ENCODE measurements around the gene CHN2. TPM values are rescaled to one million over a fixed set of nuclear protein-coding genes. Genes with fewer than 3 reads are reported as not detected.
A peak's percentile ranks its signal among the peaks of the same experiment; 100 is the strongest.

CHN2 gene
- 56.5 TPM for total RNA-seq

DNA sequence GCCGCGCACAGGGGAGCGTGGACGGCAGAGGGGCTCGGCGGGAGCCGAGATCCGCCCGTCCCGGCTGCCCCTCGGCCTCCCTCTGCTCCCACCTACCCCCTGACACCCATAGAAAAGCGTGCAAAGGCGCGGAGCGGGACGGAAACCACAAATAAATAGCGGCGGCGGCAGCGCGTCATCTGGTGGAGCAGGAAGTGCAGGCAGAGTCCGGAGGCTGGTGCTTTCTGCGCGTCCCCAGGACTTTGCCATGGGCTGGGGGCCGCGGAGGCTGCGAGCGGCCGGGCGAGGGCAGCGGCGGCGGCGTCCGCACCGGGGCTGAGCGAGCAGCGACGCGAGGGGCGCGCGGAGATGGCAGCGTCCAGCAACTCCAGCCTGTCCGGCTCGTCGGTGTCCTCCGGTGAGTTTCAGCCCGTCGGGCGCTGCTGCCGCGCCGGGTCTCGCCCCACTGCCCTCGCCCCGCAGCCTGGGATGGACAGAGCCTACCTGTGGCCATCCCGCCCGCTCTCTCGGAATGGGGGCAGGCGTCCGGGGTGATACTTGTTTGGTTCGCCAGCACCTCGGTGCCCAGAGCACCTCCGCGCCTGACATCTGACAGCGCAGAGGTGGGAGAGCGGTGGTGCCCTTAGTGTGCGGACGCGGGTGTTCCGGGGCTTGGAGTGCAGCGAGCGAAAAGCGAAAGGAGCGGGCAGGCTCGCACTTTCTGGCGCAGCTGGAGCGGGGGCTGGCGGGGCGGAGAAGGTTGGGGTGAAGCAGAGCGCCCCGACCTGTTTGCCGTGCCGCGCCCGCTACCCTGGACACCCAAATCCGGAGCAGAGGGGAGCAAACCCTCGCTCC lies at the start of gene CHN2:
Gene CHN2, plus strand, starts transcription at position 182 of the 834 bp plus-strand sequence.
- peak; percentile 81 for DNase-seq (ENCODE audit: low spot score)
- ATAC-seq, result peak; percentile 66

DNA sequence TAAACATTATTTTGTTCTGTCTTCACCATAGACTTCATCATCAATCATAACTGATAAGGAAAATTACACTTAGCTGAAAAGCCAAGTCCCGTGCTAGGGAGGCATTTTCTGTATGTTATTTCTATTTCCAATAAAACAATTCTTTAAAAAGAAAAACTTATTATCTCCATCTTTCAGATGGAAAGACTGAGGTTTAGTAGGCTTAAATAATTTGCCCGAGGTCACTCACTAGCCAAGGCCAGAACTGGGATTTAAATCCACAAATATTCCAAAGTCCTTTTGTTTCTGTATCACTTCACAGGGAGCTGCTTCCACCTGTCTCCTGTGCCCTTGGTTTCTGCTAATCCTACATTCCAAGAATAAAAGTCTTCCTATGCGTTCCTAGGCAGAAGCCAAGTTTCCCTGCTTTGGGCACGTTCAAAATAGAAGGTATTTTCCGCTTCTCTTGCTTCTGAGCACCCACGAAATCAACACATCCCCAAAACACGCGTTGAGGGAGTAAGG lies 49.0 kb upstream of the CHN2 start:
- ATAC-seq (no peak), DNase-seq (ENCODE audit: low spot score) (no peak)

DNA sequence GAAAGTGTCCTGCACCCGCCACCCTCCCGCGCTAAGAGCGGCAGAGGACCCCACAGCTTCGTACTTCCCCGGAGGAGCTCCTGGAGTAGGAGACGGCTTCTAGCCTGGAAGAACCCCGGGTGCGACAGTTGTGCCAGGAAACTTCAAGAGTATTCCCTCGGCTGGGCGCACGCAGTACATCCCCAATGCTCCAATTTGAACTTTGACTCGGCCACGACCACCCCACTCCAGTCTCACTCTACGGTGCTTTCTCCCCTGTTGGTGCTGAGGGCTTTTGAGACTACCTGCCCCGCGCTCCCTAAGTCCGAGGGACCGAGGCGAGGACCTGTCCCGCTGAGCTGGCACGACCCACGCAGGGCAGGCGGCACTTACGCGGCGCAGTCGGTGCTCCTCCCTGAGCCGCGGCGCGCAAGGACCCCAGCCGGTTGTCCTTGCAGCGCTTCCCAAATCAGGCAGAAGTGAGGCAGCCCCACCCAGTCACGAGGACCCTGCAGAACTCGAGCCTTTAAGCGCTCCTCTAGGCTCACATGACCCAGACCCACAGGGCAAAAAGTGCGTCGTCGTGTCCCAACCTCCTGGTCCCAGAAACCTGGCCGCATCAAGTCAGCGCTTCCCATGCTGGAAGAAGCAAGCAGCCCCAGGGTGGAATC lies 48.4 kb upstream of the CHN2 start, which contains the start of gene CPVL:
Gene CPVL, minus strand, starts transcription at position 481 of the 650 bp plus-strand sequence. CDS start 25,476 bp downstream, outside the sequence.
- DNase-seq (ENCODE audit: low spot score), result peak; percentile 55
- ATAC-seq, result peak; percentile 70

DNA sequence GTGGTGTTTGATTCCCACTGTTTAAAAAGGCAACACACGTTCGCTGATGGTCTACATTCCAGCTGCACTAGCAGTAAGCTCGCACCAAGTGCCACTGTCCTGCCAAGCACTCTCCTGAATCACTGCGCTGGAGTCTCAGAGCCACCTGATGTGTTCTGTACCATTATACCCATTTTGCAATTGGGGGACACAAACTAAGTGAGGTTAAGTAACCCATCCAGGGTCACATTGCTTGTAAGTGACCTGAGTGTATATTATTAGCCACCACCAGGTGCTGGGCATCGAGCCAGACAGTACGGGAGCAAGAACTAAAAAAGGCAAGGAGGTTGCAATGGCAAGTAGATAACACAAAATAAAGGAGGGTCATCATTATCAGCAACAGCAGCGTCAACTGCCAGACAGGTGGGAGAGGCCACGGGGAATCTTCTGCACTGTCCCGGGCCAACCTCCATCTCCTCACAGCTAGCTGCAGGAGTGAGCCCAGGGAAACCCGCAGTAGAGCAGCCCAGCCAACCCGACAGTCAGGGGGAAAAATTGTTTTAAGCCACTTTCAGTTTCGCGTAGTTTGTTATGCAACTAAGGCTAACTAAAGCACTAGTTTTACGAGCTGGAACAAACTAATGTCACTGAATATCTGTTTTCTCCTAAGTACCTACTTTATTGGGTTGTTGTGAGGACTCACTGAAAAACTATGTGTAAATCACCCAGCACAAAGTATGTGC lies 47.5 kb upstream of the CHN2 start:
- DNase-seq (ENCODE audit: low spot score), result peak; percentile 56
- ATAC-seq, result peak; percentile 78

DNA sequence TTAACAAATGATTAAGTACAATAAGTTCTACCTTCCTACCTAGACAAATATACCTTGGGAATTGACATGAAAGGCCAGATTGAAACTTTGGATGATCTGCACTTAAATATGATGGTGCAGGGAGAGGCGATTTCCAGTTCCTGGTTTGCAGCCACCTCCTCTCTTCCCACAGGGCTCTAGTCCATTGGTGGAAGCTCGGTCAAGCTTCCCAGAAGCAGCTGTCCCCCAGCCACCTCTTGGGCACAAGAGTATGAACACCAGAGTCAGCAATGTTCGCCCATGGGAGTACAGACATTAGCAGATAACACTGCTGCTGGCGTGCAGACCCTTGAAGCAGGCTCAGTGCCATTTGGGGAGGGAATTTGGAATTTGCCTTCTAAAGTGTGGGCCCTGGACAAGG lies 46.8 kb upstream of the CHN2 start:
- DNase-seq (ENCODE audit: low spot score), result no peak
- no peak for ATAC-seq

DNA sequence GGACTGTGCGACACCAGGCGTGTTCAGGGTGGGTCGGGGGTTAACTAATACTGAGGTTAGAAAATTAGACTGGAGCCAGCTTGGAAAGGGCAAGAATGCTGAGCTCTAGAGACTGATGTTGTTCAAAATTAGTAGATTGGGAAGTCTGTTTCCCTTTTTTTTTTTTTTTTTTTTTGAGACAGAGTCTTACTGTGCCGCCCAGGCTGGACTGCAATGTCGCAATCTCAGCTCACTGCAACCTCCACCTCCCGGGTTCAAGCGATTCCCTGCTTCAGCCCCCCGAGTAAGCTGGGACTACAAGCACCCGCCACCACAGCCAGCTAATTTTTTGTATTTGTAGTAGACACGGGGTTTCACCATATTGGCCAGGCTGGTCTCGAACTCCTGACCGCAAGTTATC lies 45.5 kb upstream of the CHN2 start:
- ATAC-seq, result no peak

DNA sequence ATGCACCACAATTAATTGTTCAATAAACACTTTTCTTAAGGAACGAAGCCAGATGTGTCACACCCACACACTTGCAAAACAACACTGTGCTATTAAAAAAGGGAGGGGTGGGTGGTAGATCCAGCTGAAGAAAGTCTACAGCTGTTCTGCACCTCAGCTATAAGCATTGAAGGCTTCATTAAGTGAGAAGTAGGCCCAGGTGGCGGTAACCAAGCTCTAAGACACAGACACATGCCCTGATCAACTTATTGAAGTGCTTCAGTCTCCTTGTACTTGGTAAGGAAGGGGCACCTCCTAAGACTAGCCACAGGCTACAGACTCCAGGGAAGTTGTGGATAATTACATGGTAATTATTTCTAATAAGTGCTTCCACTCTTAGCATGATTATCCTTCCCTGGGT lies 43.7 kb upstream of the CHN2 start:
- DNase-seq (ENCODE audit: low spot score), result no peak
- ATAC-seq, result no peak

More for the DNA sequence above, 45.5 kb upstream of the CHN2 start:
- DNase-seq (ENCODE audit: low spot score), result no peak

DNA sequence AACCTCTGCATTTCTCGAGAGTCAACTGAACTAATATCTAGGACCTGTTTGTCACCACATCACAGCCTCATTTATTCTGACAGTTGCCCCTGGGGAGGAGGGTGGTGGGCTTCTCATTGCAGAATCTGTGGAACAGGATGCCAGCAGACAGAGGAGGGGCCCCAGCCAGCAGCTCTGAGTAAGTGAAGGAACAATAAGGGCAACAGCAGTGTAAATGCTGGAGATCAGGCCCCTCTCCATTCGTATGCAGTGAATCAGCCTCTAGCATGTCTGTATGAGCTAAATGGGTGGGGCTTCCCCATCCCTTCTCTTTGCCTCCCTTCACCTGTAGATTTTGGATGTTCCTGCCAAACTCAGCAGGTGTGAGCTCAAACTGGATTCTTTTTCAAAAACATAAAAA lies 40.5 kb upstream of the CHN2 start:
- ATAC-seq, result no peak
- DNase-seq (ENCODE audit: low spot score), result no peak

DNA sequence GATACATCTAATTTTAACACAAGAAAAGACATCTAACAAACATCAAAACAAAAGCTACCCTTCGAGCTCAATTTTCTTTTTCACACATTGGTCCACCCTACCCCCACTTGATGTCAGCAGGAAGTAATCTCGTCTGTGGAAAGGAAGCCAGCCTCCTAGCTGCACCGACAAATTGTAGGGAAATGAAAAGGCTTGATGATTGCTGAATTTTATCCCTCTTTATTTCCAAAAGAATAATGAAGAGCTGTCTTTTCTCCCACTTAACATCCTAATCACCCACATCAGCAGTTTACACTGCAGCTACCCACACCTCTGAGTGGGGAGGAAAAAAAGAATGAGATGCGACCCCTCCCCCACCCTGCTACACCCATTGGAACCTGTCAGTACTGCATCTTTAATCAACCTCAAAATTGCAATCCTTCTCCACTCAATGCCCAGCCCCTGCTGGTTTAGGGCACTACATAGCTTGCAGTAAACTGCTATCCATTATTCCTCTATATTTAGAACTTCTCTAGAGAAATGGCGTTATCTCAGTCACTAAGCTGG lies 37.6 kb upstream of the CHN2 start:
- ATAC-seq, result no peak

DNA sequence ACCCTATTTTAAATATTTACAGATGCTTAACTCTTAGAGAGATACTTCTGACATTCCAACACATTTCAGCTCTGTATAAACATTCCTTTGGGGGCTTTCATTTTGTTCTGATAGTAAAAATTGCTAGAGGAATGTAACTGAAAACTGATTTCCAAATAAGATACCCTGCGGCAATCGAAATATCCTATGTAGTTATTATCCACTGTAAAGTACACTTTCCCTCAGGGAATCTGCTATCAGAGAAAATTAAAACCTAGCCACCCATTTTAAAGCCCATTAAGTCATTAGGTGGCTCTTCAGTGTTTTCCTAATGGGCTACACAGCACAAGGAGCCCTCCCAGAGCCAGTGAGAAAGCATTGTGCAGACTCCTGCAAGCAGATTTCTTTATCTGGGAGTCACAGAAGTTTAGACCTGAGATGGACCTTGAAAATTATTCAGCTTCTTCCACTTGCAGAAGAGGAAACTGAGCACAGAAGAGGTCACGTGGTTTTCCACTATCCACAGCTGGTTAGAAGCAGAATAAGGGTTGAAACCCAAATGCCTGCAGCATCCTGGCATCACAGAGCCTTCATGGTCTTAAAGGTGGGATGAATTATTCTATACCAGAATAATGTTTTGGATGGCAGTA lies 35.7 kb upstream of the CHN2 start:
- DNase-seq (ENCODE audit: low spot score), result no peak
- ATAC-seq, result no peak

More for the DNA sequence above, 37.6 kb upstream of the CHN2 start:
- DNase-seq (ENCODE audit: low spot score), result no peak

DNA sequence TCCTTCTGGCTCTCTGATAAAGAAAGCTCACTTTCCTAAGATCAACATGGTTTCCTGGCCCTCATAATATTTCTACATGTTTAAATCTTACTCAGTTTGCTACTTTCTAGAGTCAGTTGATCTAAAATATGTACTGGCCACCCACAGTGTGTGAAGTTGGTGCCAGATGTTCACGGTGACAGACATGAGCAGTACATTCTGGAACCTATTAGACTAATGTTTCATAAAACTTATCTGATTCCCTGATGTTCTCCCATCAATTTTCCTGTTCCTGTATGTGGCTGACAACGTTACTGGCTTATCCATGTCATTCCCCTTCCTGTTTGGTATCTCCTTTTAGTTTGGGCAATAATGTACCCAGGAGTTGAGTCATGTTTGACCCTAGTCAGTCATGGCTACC lies 34.5 kb upstream of the CHN2 start:
- no peak for DNase-seq (ENCODE audit: low spot score)
- no peak for ATAC-seq

DNA sequence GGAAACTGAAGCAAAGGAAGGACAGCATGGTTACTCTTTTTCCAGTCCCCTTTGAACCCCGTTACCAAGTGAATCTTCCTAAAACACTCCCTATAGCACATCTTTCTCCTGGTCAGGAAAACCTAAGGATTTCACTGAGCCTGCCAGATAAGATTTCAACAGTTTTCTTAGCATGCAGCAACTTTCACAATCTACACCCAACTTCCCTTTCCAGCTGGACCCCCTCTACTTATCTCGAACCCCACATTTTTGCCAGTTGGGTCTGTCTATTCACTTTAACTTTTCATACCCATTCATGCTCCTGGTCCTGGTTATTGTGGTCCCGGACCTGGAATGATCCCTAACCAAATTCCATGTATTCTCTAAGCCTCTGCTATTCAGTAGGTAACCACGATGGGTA lies 33.3 kb upstream of the CHN2 start:
- DNase-seq (ENCODE audit: low spot score) (no peak), ATAC-seq (no peak)

DNA sequence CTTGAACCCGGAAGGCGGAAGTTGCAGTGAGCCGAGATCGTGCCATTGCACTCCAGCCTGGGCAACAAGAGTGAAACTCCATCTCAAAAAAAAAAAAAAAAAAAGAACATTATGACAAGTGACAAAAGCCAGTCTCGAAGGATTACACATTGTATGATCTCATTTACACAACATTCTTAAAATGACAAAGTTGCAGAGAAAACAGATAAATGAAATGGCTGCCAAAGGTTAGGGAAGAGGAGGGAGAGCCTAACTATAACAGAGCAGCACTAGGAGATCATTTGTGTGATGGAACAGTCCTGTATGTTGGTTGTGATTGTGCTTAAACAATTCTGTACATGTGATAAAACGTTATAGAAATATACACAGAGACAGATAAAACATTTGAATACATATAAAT lies 32.0 kb upstream of the CHN2 start:
- ATAC-seq, result no peak

DNA sequence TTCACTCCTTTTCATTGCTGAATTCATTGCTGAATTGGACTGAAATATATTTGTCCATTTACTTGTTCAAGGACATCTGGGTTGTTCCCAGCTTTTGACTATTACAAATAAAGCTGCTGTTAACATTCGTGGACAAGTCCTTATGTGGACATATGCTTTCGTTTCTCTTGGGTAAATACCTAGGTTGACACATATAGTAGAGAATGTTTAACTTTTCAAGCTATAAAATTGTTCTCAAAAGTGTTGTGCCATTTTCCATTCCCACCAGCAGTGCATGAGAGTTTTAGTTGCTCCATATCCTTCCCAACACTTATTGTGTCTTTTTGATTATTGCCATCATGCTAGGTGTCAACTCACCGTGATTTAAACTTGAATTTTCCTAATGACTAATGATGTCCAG lies 30.7 kb upstream of the CHN2 start:
- no peak for ATAC-seq
- no peak for DNase-seq (ENCODE audit: low spot score)

More for the DNA sequence above, 32.0 kb upstream of the CHN2 start:
- DNase-seq (ENCODE audit: low spot score), result no peak

DNA sequence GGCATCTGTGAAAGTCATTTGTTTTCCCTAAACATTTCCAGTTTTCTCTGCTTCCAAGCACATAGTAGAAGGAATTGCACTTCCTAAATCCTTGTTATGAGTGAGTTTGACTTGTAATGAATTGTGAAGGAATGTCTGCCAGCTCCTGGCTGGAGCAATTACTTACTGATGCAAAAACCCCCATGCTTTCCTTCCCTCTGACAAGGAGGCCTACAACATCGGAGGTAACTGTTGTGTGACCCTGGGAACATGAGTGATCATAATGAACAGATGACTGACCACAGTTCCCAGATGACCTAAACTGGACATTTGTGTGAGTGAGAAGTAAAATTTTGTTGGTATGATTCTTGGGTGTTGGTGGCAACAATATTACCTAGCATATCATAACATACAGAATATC lies 26.9 kb upstream of the CHN2 start:
- no peak for ATAC-seq
- no peak for DNase-seq (ENCODE audit: low spot score)

DNA sequence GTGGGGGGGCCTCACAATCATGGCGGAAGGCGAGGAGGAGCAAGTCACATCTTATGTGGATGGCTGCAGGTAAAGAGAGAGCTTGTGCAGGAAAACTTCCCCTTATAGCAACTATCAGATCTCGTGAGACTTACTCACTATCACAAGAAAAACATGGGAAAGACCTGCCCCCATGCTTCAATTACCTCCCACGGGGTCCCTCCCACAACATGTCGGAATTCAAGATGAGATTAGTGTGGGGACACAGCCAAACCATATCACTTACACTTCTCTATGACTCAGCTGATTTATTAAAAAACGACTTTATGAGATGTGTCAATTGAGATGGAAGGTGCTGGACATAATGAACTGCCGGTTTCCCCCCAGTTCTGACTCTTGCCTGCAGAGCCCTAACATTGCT lies 23.8 kb upstream of the CHN2 start:
- no peak for ATAC-seq
- no peak for DNase-seq (ENCODE audit: low spot score)

DNA sequence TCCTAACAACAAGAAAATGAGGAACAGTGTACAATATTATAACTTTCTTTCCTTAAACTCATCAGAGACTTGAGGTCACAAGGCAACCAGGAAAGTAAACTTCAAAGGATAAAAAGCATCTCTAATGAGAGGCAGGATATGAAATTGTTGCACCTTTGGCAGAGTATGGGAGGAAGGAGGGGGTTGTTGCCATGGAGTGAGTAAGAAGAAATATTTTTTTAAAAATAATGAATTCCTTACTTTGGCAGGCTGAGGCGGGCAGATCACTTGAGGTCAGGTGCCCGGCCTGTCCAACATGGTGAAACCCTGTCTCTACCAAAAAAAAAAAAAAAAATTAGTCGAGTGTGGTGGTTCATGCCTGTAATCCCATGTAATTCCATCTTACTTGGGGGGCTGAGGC lies 21.1 kb upstream of the CHN2 start:
- ATAC-seq (no peak), DNase-seq (ENCODE audit: low spot score) (no peak)

DNA sequence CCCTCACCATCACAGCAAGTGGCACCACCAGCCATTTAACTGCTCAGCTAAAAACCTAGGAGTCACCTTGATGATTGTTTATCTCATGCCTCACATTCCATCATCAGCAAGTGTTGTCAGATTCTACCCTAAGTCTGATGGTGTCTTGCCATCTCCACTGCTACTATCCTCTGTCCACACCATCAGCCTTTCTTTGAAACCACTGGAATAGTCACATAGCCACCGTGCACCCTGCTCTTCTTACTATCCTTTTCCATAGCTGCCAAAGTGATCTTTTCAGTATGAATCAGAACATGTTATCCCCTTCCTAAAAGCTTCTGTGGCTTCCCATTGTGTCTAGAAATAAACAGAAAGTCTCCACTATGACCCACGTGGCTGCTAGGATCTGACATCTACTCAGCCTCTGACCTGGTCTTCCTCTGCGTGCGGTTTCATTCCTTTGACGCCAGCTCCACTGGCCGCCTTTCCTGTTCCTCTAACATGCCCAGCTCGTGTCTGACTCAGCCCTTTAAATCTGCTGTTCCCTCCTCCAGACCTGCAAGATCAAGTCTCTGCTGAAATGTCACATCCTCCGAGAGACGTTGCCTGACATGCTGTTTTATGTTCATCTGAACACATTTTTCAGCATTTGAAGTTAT lies 16.5 kb upstream of the CHN2 start:
- DNase-seq (ENCODE audit: low spot score) (peak; percentile 53), ATAC-seq (peak; percentile 81)

DNA sequence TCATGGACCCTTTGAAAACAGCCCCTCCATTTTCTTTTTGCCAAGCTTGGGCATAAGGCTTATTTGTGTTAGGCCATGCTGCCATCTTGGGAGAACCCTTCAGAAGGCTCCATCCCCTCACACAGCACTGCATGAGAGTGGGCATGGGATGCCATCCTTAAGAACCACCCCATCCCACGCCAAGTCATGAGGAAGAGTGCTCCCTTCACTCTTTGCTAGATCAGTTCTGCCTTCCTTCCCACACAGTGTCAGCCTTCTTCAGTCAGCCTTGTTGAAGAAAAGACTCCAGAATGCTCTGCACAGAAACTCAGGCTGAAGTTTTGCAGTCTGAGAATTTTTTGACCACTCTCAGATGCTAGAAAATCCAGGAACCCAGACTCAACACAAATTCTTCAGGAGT lies 15.5 kb upstream of the CHN2 start:
- ATAC-seq (no peak), DNase-seq (ENCODE audit: low spot score) (no peak)

DNA sequence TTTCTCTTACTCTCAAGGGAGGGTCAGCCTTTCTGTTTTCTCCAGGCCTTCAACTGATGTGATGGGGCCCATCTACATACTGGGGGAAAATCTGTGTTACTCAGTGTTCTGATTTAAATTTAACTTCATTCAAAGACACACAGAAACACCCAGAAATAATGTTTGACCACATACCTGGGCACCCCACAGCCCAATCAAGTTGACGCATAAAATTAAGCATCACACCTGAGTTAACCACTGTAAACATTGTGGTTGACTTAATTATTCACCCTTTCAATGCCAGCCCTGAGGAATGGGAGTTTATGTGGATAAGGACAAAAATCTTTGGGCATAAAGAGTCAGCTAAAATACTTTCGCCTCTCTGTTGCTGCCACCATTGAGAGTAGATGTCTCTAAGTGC lies 10.0 kb upstream of the CHN2 start:
- DNase-seq (ENCODE audit: low spot score), result no peak

More for the DNA sequence above, 10.0 kb upstream of the CHN2 start:
- ATAC-seq, result no peak
